SU-DHL-6 (cell line): ENCODE data around the gene FSTL1.

Experiments used
- EZH2phosphoT487 ChIP-seq: fragments of 200-600 bp; sonication (generic), shearing (Covaris generic); conservative IDR thresholded peaks from 2 replicates; pipeline ENCODE4 v1.6.1; 2018; ENCODE audit warnings: mild to moderate bottlenecking, antibody characterized with exemption, low read length, moderate library complexity, mixed read lengths
- TF ChIP-seq, protein P1 (sequence below): fragments of 200-600 bp; sonication (generic); IDR thresholded peaks from one replicate; pipeline ENCODE4 v1.5.1; 2017; ENCODE audit warnings: antibody characterized with exemption, mild to moderate bottlenecking, low read length, moderate library complexity; ENCODE audit not compliant: insufficient read depth, poor library complexity, severe bottlenecking

DNA sequence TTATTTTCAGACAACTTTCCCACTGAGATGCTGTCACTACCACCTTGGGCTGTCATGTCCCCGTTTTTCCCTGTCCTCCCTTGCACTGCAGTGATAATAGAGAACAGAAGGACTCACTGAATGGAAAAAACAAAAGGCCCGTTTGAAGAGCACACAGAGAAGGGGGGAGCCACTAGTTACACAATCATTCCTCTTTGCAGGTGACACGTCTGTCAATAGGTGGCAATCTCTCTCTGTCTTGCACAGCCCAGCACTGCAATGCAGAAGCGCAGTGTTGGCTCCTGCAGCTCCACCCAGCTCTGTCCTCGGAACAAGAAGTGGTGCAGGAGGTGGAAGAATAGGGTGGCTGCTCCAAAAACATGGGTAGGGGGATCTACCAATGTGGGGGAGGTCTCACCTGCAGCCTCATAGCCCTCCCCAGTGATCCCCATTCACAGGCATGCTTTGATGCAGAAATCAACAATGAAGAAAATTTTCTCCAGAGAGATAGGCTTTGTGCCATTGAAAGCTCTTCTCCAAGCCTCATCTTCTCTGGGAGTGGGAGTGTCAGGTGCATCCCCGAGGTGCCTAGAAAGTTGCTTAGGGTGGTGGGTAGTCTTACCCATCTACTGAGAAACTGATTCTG lies 31.8 kb downstream of the FSTL1 start:
- TF ChIP-seq, protein P1, sequence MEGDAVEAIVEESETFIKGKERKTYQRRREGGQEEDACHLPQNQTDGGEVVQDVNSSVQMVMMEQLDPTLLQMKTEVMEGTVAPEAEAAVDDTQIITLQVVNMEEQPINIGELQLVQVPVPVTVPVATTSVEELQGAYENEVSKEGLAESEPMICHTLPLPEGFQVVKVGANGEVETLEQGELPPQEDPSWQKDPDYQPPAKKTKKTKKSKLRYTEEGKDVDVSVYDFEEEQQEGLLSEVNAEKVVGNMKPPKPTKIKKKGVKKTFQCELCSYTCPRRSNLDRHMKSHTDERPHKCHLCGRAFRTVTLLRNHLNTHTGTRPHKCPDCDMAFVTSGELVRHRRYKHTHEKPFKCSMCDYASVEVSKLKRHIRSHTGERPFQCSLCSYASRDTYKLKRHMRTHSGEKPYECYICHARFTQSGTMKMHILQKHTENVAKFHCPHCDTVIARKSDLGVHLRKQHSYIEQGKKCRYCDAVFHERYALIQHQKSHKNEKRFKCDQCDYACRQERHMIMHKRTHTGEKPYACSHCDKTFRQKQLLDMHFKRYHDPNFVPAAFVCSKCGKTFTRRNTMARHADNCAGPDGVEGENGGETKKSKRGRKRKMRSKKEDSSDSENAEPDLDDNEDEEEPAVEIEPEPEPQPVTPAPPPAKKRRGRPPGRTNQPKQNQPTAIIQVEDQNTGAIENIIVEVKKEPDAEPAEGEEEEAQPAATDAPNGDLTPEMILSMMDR, result no peak
- TF ChIP-seq EZH2phosphoT487, result no peak
